HepG2 (cell line): ENCODE results near the gene LRRC15. TPM values are rescaled to one million over a fixed set of nuclear protein-coding genes. Genes with fewer than 3 reads are reported as not detected.

Experiments
- AHR ChIP-seq: IDR thresholded peaks from 2 replicates; pipeline ENCODE4 v1.6.1; 2018; ENCODE audit warnings: missing genetic modification reagents, missing compliant biosample characterization
- DR1 ChIP-seq: sonication (generic); formaldehyde crosslinking; IDR thresholded peaks from 2 replicates; pipeline ENCODE4 v1.8.0; 2021; ENCODE audit warnings: mild to moderate bottlenecking, missing genetic modification reagents, inconsistent platforms
- GATAD2A ChIP-seq: IDR thresholded peaks from 2 replicates; pipeline ENCODE4 v1.6.1; 2016
- HES4 ChIP-seq: sonication (generic); formaldehyde crosslinking; IDR thresholded peaks from 2 replicates; pipeline ENCODE4 v1.9.0; 2021; ENCODE audit warnings: mild to moderate bottlenecking, missing genetic modification reagents, borderline replicate concordance
- HIC2 ChIP-seq: sonication (generic); formaldehyde crosslinking; IDR thresholded peaks from 2 replicates; pipeline ENCODE4 v1.9.0; 2022; ENCODE audit warnings: low read depth, missing genetic modification reagents
- KLF16 ChIP-seq, 2 experiments: sonication (generic) in 1 of 2; formaldehyde crosslinking in 1 of 2; IDR thresholded peaks; 2 replicates each; pipeline versions ENCODE4 v1.6.1 to v1.8.0; 2016 to 2023; ENCODE audit warnings: missing genetic modification reagents in 2 of 2, missing compliant biosample characterization in 1 of 2
- NFIB ChIP-seq: sonication (generic); formaldehyde crosslinking; IDR thresholded peaks from 2 replicates; pipeline ENCODE4 v1.9.0; 2021; ENCODE audit warnings: missing genetic modification reagents, mild to moderate bottlenecking, borderline replicate concordance
- NFYB ChIP-seq: sonication (generic); formaldehyde crosslinking; IDR thresholded peaks from 2 replicates; pipeline ENCODE4 v1.4.0; 2020; ENCODE audit warnings: missing genetic modification reagents
- NKX3-1 ChIP-seq: sonication (generic); formaldehyde crosslinking; IDR thresholded peaks from 2 replicates; pipeline ENCODE4 v1.5.0; 2020; ENCODE audit warnings: missing genetic modification reagents
- PITX1 ChIP-seq: sonication (generic); formaldehyde crosslinking; IDR thresholded peaks from 2 replicates; pipeline ENCODE4 v1.5.1; 2020; ENCODE audit warnings: mild to moderate bottlenecking, missing genetic modification reagents
- SALL1 ChIP-seq: sonication (generic); formaldehyde crosslinking; IDR thresholded peaks from 2 replicates; pipeline ENCODE4 v1.8.0; 2022; ENCODE audit warnings: mild to moderate bottlenecking, missing genetic modification reagents
- SMC3 ChIP-seq: IDR thresholded peaks from 2 replicates; pipeline ENCODE4 v1.6.1; 2011; ENCODE audit warnings: low read length, improper control_type of control experiment
- TBX3 ChIP-seq: fragments of 450-650 bp; IDR thresholded peaks from 2 replicates; pipeline ENCODE4 v1.6.1; 2017; ENCODE audit warnings: antibody characterized with exemption, mild to moderate bottlenecking, inconsistent platforms, borderline replicate concordance
- ZNF225 ChIP-seq: sonication (generic); formaldehyde crosslinking; IDR thresholded peaks from 2 replicates; pipeline ENCODE4 v1.4.0; 2020; ENCODE audit warnings: mild to moderate bottlenecking, missing genetic modification reagents
- ZNF563 ChIP-seq: sonication (generic); formaldehyde crosslinking; IDR thresholded peaks from 2 replicates; pipeline ENCODE4 v1.8.0; 2022; ENCODE audit warnings: mild to moderate bottlenecking, moderate library complexity, missing genetic modification reagents
- ZNF597 ChIP-seq: sonication (generic); formaldehyde crosslinking; IDR thresholded peaks from 2 replicates; pipeline ENCODE4 v1.5.0; 2020; ENCODE audit warnings: missing genetic modification reagents
- ZNF687 ChIP-seq: sonication (generic); formaldehyde crosslinking; IDR thresholded peaks from 2 replicates; pipeline ENCODE4 v1.5.1; 2020; ENCODE audit warnings: mild to moderate bottlenecking, missing genetic modification reagents, moderate library complexity
- ZNF737 ChIP-seq: sonication (generic); formaldehyde crosslinking; IDR thresholded peaks from 2 replicates; pipeline ENCODE4 v1.5.0; 2020; ENCODE audit warnings: missing genetic modification reagents, mild to moderate bottlenecking, borderline replicate concordance
- ZNF775 ChIP-seq: sonication (generic); formaldehyde crosslinking; IDR thresholded peaks from 2 replicates; pipeline ENCODE4 v1.4.0; 2020; ENCODE audit warnings: missing genetic modification reagents, mild to moderate bottlenecking, moderate library complexity, borderline replicate concordance
- polyA plus RNA-seq, 8 experiments: library from polyadenylated mRNA; depleted of rRNA in 3 of 8; stranded (reverse) in 7 of 8; unstranded in 1 of 8; fragments of >200 nt; fragmentation: Illumina TruSeq in 4 of 8; extraction: Trizol in 4 of 8; gene quantifications; 2 replicates each; pipeline versions ENCODE4 v1.2.1 to v1.2.3, GENCODE V29; 2011 to 2016; ENCODE audit warnings: low read depth in 4 of 8, missing spikeins in 1 of 8, mixed read lengths in 1 of 8; ENCODE audit not compliant: insufficient read depth in 1 of 8
- total RNA-seq, 5 experiments: library from RNA; depleted of rRNA; stranded (reverse); fragments of >200 nt; fragmentation: Illumina TruSeq; extraction: Trizol; gene quantifications; 2 replicates each; pipeline ENCODE4 v1.2.3, GENCODE V29; 2016; ENCODE audit warnings: low read depth in 1 of 5
- TF ChIP-seq, protein P1 (sequence below): sonication (generic); formaldehyde crosslinking; IDR thresholded peaks from 2 replicates; pipeline ENCODE4 v1.8.0; 2022; ENCODE audit warnings: mild to moderate bottlenecking, missing genetic modification reagents, moderate library complexity

Gene LRRC15
- total and polyA plus RNA-seq, 2 of the 13 experiments (the other 11 are each of a cell fraction or from before 2014, with no cell fraction given), result not detected

DNA sequence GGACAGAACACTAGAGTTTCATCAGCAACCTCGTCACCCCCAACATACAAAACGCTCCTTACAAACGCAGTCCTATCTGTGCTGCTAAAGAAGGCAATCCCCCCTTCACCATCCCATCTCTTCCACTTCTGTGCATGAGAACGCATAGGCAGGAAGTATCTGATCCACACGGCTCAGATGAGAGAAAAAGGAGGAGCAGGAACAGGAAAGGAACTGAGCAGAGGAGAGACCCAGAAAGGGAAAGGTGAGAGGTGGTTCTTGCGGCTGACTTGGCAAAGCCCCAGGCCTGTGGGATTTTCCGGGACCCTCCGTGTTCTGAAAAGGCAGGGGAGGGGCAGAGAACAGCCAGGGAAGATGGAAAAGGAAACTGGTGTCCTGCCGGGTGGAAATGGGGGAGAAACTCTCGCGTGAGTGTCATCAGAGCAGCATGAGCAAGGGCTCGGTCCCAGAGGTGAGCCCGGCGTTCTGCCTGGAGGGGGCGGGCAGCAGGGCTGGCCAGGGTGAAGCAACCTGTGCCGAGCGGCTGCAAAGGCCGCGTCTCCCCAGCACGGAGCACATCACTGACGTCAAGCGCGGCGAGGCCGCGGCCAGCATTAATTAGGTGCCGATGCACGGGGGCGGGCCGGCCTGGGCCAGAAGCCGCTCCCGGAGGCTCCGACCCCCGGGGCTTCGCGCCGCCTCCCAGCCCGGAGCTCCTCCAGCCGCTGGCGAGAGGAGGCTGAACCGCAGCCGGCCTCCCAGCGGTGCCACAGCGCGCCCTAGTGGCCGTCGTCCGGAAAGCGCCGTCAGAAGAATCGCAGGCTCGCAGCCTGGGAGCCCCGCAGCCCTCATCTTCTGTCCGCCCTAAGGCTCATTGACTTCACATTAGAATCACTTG lies 54.2 kb downstream of the LRRC15 start (continued):
- TF ChIP-seq HIC2 (CRISPR knock-in tag) (peak; percentile 33; the same call in 1 of the 2 replicates), HES4 (CRISPR knock-in tag) (no peak), NKX3-1 (no peak), ZNF737 (no peak), NFYB (CRISPR knock-in tag) (no peak), ZNF225 (peak; percentile 55; the same call in 1 of the 2 replicates), ZNF597 (CRISPR knock-in tag) (no peak), ZNF687 (CRISPR knock-in tag) (peak; percentile 90), ZNF775 (CRISPR knock-in tag) (no peak), SMC3 (peak; percentile 47; the same call in 1 of the 2 replicates), GATAD2A (CRISPR knock-in tag) (0 out of 2 replicates have a peak, but pooled peaks have one; percentile 22), DR1 (CRISPR knock-in tag) (no peak), AHR (CRISPR knock-in tag) (0 out of 2 replicates have a peak, but pooled peaks have one; percentile 17), SALL1 (peak; percentile 66), NFIB (CRISPR knock-in tag) (no peak), ZNF563 (CRISPR knock-in tag) (peak; percentile 38; the same call in 1 of the 2 replicates), TBX3 (no peak), KLF16 (CRISPR knock-in tag; IDR thresholded peaks at IDR 0.05) (peak in 1 of 2 experiments; percentile 85; a peak in 2 of 4 replicates), PITX1 (CRISPR knock-in tag) (no peak)
- TF ChIP-seq, protein P1, sequence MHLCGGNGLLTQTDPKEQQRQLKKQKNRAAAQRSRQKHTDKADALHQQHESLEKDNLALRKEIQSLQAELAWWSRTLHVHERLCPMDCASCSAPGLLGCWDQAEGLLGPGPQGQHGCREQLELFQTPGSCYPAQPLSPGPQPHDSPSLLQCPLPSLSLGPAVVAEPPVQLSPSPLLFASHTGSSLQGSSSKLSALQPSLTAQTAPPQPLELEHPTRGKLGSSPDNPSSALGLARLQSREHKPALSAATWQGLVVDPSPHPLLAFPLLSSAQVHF (CRISPR knock-in tag), result no peak
